ENCODE data around the gene NPAS3. TPM values are rescaled to one million over a fixed set of nuclear protein-coding genes. Genes with fewer than 3 reads are reported as not detected.

Gene NPAS3
- total RNA-seq, 1 donor from 2014 or later = 2.4 TPM

- H3K27me3 Mint-ChIP-seq (ENCODE audit: unreplicated experiment) = no peaks in the 10 kb centered on the region
- H3K4me1 Mint-ChIP-seq (ENCODE audit: unreplicated experiment) = peaks cover 57% of the 10 kb centered on the region
- H3K9me3 Mint-ChIP-seq (ENCODE audit: unreplicated experiment) = no peaks in the 10 kb centered on the region
- no peak for DNase-seq (ENCODE audit: extremely low spot score, unreplicated experiment)
- no peak overlapping the region for H3K4me3 Mint-ChIP-seq (ENCODE audit: unreplicated experiment)
- peak overlapping the region; percentile 32 for H3K27ac Mint-ChIP-seq (ENCODE audit: unreplicated experiment)
- H3K36me3 Mint-ChIP-seq (ENCODE audit: unreplicated experiment) = no peaks in the 10 kb centered on the region
- no peak for TF ChIP-seq CTCF (IDR thresholded peaks at IDR 0.05)
These were observed 842.6 kb downstream of the NPAS3 start for GRCh38 chr14:33781236-33781635.

GRCh38 chr14:33782923-33783322 is 844.2 kb downstream of the NPAS3 start:
- H3K27me3 Mint-ChIP-seq (ENCODE audit: unreplicated experiment) = no peaks in the 10 kb centered on the region
- H3K4me3 Mint-ChIP-seq (ENCODE audit: unreplicated experiment) = no peak overlapping the region
- H3K27ac Mint-ChIP-seq (ENCODE audit: unreplicated experiment) = no peak overlapping the region
- DNase-seq (ENCODE audit: extremely low spot score, unreplicated experiment) = no peak
- no peaks in the 10 kb centered on the region for H3K9me3 Mint-ChIP-seq (ENCODE audit: unreplicated experiment)
- TF ChIP-seq CTCF (IDR thresholded peaks at IDR 0.05) = no peak
- no peaks in the 10 kb centered on the region for H3K36me3 Mint-ChIP-seq (ENCODE audit: unreplicated experiment)
- H3K4me1 Mint-ChIP-seq (ENCODE audit: unreplicated experiment) = peaks cover 41% of the 10 kb centered on the region

- no peak for TF ChIP-seq CTCF (IDR thresholded peaks at IDR 0.05)
- H3K4me1 Mint-ChIP-seq (ENCODE audit: unreplicated experiment) = peaks cover 14% of the 10 kb centered on the region
- H3K27me3 Mint-ChIP-seq (ENCODE audit: unreplicated experiment) = no peaks in the 10 kb centered on the region
- H3K36me3 Mint-ChIP-seq (ENCODE audit: unreplicated experiment) = no peaks in the 10 kb centered on the region
- no peak for DNase-seq (ENCODE audit: extremely low spot score, unreplicated experiment)
- no peak overlapping the region for H3K4me3 Mint-ChIP-seq (ENCODE audit: unreplicated experiment)
- H3K9me3 Mint-ChIP-seq (ENCODE audit: unreplicated experiment) = no peaks in the 10 kb centered on the region
- no peak overlapping the region for H3K27ac Mint-ChIP-seq (ENCODE audit: unreplicated experiment)
These were observed 847.6 kb downstream of the NPAS3 start for GRCh38 chr14:33786091-33786825.

GRCh38 chr14:33788161-33788560 is 849.5 kb downstream of the NPAS3 start:
- Mint-ChIP-seq H3K9me3 (ENCODE audit: unreplicated experiment) (no peaks in the 10 kb centered on the region), H3K27me3 (ENCODE audit: unreplicated experiment) (peaks cover 2% of the 10 kb centered on the region)
- TF ChIP-seq CTCF (IDR thresholded peaks at IDR 0.05) = no peak

GRCh38 chr14:33790996-33791395 is 852.3 kb downstream of the NPAS3 start:
- peaks cover 2% of the 10 kb centered on the region for H3K27me3 Mint-ChIP-seq (ENCODE audit: unreplicated experiment)
- peaks cover 12% of the 10 kb centered on the region for H3K4me1 Mint-ChIP-seq (ENCODE audit: unreplicated experiment)
- H3K9me3 Mint-ChIP-seq (ENCODE audit: unreplicated experiment) = no peaks in the 10 kb centered on the region
- DNase-seq (ENCODE audit: extremely low spot score, unreplicated experiment) = no peak
- no peak overlapping the region for H3K27ac Mint-ChIP-seq (ENCODE audit: unreplicated experiment)
- TF ChIP-seq CTCF (IDR thresholded peaks at IDR 0.05) = no peak
- H3K36me3 Mint-ChIP-seq (ENCODE audit: unreplicated experiment) = no peaks in the 10 kb centered on the region
- no peak overlapping the region for H3K4me3 Mint-ChIP-seq (ENCODE audit: unreplicated experiment)

More at GRCh38 chr14:33788161-33788560, 849.5 kb downstream of the NPAS3 start:
- Mint-ChIP-seq H3K36me3 (ENCODE audit: unreplicated experiment) (no peaks in the 10 kb centered on the region), H3K4me3 (ENCODE audit: unreplicated experiment) (no peak overlapping the region), H3K27ac (ENCODE audit: unreplicated experiment) (no peak overlapping the region), H3K4me1 (ENCODE audit: unreplicated experiment) (peaks cover 15% of the 10 kb centered on the region)
- DNase-seq (ENCODE audit: extremely low spot score, unreplicated experiment) = no peak
